ENCODE results near the gene ATP13A3. TPM values are rescaled to one million over a fixed set of nuclear protein-coding genes. Genes with fewer than 3 reads are reported as not detected.

The ATP13A3 gene
- total and polyA plus RNA-seq, 2 experiments from 2014 or later, result 20.0 to 202 TPM

DNA sequence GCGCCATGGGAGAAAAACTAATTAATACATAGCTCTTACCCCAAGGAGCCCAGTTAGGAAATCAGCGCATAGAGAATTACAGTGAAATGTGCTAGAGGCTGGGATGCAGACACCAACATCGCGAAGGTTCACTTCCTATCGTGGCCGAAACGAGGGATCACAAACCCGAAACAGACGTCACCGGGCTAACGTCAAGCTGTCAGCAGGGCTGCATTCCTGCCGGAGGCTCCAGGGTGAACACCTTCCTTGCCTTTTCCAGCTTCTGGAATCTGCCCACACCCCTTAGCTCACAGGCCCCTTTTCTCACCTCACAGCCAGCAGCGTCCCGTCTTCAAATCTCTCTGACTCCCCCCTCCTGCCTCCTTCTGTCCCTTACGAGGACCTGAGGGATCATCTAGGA is 100.7 kb downstream of the ATP13A3 start (continued):
- no peak for TF ChIP-seq ZNF114 (CRISPR knock-in tag; IDR thresholded peaks at IDR 0.05)

DNA sequence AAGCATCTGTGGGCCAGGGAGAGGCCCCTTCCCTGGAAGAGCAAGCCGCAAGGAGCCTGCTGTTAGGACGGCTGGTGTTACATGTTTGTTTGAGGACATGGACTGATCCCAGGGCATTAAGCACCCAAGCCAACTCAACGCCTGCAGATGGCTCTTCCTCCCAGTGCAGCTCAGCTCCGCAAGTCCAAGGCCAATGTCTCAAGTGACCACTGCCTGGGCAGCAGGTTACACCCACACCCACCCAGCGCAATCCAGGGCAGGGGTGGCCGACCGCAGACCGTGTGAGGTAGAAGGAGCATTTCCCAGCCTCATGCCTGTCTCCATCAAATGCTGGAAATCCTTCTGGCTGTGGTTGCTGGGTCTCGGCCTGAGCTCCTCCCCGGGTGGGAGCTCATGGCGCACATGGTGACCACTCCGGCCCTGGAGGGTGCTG is 102.2 kb downstream of the ATP13A3 start:
- no peak for DNase-seq (ENCODE audit: low spot score)
- no peak overlapping the region for H3K4me2 ChIP-seq

More for the DNA sequence above, 102.2 kb downstream of the ATP13A3 start:
- no peaks in the 10 kb centered on the region for H3K27me3 ChIP-seq (ENCODE audit: insufficient read depth)
- H3F3A ChIP-seq (replicated peaks; ENCODE audit: low read depth), result no peaks in the 10 kb centered on the region
- Mint-ChIP-seq H3K9me3 (no peaks in the 10 kb centered on the region), H3K4me1 (peaks cover 32% of the 10 kb centered on the region), H3K36me3 (ENCODE audit: low read depth) (no peaks in the 10 kb centered on the region), H3K27me3 (ENCODE audit: insufficient read depth, low read depth, poor library complexity) (peaks cover 8% of the 10 kb centered on the region), H3K27ac (no peak overlapping the region), H3K4me3 (no peak overlapping the region)
- no peaks in the 10 kb centered on the region for H3K36me3 ChIP-seq (ENCODE audit: insufficient read depth)
- TF ChIP-seq ZNF114 (CRISPR knock-in tag; IDR thresholded peaks at IDR 0.05) (no peak), EZH2phosphoT487 (IDR thresholded peaks at IDR 0.05; ENCODE audit: unreplicated experiment) (no peak), STAT1 (IDR thresholded peaks at IDR 0.05; ENCODE audit: unreplicated experiment) (no peak), JUNB (IDR thresholded peaks at IDR 0.05; ENCODE audit: unreplicated experiment) (no peak), ZNF331 (CRISPR knock-in tag; IDR thresholded peaks at IDR 0.05; ENCODE audit: low read depth) (no peak), EZH2 (IDR thresholded peaks at IDR 0.05; ENCODE audit: low read depth, unreplicated experiment) (no peak), NANOG (IDR thresholded peaks at IDR 0.05; ENCODE audit: borderline replicate concordance) (no peak), CREB1 (CRISPR knock-in tag; IDR thresholded peaks at IDR 0.05; ENCODE audit: low read depth) (no peak), POLR2AphosphoS5 (IDR thresholded peaks at IDR 0.05; ENCODE audit: low read depth) (no peak)
- TF ChIP-seq, protein P1, sequence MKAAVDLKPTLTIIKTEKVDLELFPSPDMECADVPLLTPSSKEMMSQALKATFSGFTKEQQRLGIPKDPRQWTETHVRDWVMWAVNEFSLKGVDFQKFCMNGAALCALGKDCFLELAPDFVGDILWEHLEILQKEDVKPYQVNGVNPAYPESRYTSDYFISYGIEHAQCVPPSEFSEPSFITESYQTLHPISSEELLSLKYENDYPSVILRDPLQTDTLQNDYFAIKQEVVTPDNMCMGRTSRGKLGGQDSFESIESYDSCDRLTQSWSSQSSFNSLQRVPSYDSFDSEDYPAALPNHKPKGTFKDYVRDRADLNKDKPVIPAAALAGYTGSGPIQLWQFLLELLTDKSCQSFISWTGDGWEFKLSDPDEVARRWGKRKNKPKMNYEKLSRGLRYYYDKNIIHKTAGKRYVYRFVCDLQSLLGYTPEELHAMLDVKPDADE (IDR thresholded peaks at IDR 0.05), result no peak
- TF ChIP-seq, protein P2, sequence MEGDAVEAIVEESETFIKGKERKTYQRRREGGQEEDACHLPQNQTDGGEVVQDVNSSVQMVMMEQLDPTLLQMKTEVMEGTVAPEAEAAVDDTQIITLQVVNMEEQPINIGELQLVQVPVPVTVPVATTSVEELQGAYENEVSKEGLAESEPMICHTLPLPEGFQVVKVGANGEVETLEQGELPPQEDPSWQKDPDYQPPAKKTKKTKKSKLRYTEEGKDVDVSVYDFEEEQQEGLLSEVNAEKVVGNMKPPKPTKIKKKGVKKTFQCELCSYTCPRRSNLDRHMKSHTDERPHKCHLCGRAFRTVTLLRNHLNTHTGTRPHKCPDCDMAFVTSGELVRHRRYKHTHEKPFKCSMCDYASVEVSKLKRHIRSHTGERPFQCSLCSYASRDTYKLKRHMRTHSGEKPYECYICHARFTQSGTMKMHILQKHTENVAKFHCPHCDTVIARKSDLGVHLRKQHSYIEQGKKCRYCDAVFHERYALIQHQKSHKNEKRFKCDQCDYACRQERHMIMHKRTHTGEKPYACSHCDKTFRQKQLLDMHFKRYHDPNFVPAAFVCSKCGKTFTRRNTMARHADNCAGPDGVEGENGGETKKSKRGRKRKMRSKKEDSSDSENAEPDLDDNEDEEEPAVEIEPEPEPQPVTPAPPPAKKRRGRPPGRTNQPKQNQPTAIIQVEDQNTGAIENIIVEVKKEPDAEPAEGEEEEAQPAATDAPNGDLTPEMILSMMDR (conservative IDR thresholded peaks at IDR 0.05; ENCODE audit: low read depth in 2 of 2), result no peak
- TF ChIP-seq, protein P3, sequence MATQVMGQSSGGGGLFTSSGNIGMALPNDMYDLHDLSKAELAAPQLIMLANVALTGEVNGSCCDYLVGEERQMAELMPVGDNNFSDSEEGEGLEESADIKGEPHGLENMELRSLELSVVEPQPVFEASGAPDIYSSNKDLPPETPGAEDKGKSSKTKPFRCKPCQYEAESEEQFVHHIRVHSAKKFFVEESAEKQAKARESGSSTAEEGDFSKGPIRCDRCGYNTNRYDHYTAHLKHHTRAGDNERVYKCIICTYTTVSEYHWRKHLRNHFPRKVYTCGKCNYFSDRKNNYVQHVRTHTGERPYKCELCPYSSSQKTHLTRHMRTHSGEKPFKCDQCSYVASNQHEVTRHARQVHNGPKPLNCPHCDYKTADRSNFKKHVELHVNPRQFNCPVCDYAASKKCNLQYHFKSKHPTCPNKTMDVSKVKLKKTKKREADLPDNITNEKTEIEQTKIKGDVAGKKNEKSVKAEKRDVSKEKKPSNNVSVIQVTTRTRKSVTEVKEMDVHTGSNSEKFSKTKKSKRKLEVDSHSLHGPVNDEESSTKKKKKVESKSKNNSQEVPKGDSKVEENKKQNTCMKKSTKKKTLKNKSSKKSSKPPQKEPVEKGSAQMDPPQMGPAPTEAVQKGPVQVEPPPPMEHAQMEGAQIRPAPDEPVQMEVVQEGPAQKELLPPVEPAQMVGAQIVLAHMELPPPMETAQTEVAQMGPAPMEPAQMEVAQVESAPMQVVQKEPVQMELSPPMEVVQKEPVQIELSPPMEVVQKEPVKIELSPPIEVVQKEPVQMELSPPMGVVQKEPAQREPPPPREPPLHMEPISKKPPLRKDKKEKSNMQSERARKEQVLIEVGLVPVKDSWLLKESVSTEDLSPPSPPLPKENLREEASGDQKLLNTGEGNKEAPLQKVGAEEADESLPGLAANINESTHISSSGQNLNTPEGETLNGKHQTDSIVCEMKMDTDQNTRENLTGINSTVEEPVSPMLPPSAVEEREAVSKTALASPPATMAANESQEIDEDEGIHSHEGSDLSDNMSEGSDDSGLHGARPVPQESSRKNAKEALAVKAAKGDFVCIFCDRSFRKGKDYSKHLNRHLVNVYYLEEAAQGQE (IDR thresholded peaks at IDR 0.05; ENCODE audit: unreplicated experiment), result no peak
- TF ChIP-seq, protein P4, sequence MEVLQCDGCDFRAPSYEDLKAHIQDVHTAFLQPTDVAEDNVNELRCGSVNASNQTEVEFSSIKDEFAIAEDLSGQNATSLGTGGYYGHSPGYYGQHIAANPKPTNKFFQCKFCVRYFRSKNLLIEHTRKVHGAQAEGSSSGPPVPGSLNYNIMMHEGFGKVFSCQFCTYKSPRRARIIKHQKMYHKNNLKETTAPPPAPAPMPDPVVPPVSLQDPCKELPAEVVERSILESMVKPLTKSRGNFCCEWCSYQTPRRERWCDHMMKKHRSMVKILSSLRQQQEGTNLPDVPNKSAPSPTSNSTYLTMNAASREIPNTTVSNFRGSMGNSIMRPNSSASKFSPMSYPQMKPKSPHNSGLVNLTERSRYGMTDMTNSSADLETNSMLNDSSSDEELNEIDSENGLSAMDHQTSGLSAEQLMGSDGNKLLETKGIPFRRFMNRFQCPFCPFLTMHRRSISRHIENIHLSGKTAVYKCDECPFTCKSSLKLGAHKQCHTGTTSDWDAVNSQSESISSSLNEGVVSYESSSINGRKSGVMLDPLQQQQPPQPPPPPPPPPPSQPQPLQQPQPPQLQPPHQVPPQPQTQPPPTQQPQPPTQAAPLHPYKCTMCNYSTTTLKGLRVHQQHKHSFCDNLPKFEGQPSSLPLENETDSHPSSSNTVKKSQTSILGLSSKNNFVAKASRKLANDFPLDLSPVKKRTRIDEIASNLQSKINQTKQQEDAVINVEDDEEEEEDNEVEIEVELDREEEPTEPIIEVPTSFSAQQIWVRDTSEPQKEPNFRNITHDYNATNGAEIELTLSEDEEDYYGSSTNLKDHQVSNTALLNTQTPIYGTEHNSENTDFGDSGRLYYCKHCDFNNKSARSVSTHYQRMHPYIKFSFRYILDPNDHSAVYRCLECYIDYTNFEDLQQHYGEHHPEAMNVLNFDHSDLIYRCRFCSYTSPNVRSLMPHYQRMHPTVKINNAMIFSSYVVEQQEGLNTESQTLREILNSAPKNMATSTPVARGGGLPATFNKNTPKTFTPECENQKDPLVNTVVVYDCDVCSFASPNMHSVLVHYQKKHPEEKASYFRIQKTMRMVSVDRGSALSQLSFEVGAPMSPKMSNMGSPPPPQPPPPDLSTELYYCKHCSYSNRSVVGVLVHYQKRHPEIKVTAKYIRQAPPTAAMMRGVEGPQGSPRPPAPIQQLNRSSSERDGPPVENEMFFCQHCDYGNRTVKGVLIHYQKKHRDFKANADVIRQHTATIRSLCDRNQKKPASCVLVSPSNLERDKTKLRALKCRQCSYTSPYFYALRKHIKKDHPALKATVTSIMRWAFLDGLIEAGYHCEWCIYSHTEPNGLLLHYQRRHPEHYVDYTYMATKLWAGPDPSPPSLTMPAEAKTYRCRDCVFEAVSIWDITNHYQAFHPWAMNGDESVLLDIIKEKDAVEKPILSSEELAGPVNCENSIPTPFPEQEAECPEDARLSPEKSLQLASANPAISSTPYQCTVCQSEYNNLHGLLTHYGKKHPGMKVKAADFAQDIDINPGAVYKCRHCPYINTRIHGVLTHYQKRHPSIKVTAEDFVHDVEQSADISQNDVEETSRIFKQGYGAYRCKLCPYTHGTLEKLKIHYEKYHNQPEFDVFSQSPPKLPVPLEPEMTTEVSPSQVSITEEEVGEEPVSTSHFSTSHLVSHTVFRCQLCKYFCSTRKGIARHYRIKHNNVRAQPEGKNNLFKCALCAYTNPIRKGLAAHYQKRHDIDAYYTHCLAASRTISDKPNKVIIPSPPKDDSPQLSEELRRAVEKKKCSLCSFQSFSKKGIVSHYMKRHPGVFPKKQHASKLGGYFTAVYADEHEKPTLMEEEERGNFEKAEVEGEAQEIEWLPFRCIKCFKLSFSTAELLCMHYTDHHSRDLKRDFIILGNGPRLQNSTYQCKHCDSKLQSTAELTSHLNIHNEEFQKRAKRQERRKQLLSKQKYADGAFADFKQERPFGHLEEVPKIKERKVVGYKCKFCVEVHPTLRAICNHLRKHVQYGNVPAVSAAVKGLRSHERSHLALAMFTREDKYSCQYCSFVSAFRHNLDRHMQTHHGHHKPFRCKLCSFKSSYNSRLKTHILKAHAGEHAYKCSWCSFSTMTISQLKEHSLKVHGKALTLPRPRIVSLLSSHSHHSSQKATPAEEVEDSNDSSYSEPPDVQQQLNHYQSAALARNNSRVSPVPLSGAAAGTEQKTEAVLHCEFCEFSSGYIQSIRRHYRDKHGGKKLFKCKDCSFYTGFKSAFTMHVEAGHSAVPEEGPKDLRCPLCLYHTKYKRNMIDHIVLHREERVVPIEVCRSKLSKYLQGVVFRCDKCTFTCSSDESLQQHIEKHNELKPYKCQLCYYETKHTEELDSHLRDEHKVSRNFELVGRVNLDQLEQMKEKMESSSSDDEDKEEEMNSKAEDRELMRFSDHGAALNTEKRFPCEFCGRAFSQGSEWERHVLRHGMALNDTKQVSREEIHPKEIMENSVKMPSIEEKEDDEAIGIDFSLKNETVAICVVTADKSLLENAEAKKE (CRISPR knock-in tag; IDR thresholded peaks at IDR 0.05), result no peak
- no peaks in the 10 kb centered on the region for H3K9me2 ChIP-seq (ENCODE audit: insufficient read depth)
- H4K20me1 ChIP-seq (replicated peaks; ENCODE audit: insufficient read depth), result no peaks in the 10 kb centered on the region
- ATAC-seq, result no peak
- peaks cover 4% of the 10 kb centered on the region; the same call in 1 of the 2 replicates for H3K4me1 ChIP-seq (ENCODE audit: insufficient read depth)
- no peaks in the 10 kb centered on the region for H3K79me2 ChIP-seq (replicated peaks; ENCODE audit: insufficient read depth)
- no peak overlapping the region for H3K27ac ChIP-seq (ENCODE audit: low read depth)
- H3K4me3 ChIP-seq, result no peak overlapping the region
- H2AFZ ChIP-seq, result no peak overlapping the region
